Measurements from ENCODE around the gene ZNF735.

DNA sequence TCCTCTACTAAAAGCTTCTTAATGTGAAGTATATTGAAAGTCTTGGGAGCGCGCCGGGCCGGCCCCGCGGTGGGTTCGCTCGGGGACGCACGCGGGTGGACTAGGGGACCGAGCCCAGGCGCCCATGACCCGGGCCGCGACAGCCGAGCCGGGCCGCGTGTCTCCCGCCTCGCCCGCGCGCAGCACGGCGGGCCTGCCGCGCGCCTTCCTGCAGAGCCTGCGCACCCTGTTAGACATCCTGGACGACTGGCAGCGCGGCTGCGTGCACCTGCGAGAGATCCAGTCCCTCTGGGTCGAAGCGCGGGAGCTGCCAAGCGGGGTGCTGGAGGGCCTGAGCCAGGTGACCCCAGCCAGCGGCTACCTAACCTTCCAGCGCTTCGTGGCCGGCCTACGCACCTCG is 25.4 kb upstream of the ZNF735 start:
- TF ChIP-seq EP300 (IDR thresholded peaks at IDR 0.05) (no peak), POLR2A (IDR thresholded peaks at IDR 0.05) (no peak), POLR2AphosphoS5 (IDR thresholded peaks at IDR 0.05) (no peak)
- TF ChIP-seq, protein P1, sequence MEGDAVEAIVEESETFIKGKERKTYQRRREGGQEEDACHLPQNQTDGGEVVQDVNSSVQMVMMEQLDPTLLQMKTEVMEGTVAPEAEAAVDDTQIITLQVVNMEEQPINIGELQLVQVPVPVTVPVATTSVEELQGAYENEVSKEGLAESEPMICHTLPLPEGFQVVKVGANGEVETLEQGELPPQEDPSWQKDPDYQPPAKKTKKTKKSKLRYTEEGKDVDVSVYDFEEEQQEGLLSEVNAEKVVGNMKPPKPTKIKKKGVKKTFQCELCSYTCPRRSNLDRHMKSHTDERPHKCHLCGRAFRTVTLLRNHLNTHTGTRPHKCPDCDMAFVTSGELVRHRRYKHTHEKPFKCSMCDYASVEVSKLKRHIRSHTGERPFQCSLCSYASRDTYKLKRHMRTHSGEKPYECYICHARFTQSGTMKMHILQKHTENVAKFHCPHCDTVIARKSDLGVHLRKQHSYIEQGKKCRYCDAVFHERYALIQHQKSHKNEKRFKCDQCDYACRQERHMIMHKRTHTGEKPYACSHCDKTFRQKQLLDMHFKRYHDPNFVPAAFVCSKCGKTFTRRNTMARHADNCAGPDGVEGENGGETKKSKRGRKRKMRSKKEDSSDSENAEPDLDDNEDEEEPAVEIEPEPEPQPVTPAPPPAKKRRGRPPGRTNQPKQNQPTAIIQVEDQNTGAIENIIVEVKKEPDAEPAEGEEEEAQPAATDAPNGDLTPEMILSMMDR (IDR thresholded peaks at IDR 0.05) = no peak

All from stomach (tissue), 4 donors.